GM12878 (cell line): Measurements from ENCODE around the gene STK17A. TPM values are rescaled to one million over a fixed set of nuclear protein-coding genes. Genes with fewer than 3 reads are reported as not detected.

Source experiments
- ATAC-seq: fragments of 200-7000 bp; cut with Tn5 transposase; 3 replicates; pipeline ENCODE4 v1.9.1; 2020; ENCODE audit warnings: mild to moderate bottlenecking, moderate library complexity
- BruUV-seq: library from RNA; stranded (reverse); fragments of 400-500 nt; replicated peaks from 2 replicates; lab custom pipeline; 2021; lab: Mats Ljungman, UMichigan
- CTCF ChIA-PET: fragments of 300-600 bp; sonication (Branson Sonifier 250); formaldehyde crosslinking; extraction: SDS; loops from one replicate; lab custom pipeline; 2021; ENCODE audit warnings: inconsistent platforms; lab: Yijun Ruan, JAX
- POLR2A ChIA-PET: fragments of 350-600 bp; formaldehyde crosslinking; extraction: SDS; loops from one replicate; lab custom pipeline; 2021; ENCODE audit warnings: inconsistent platforms; lab: Charles Lee
- RAD21 ChIA-PET: fragments of 300-600 bp; sonication (Branson Sonifier 250); formaldehyde crosslinking; loops from one replicate; lab custom pipeline; 2023; ENCODE audit warnings: antibody characterized with exemption; ENCODE audit not compliant: unreplicated experiment; lab: Charles Lee
- SMC1A ChIA-PET: fragments of 300-600 bp; sonication (Branson Sonifier 250); formaldehyde crosslinking; loops from one replicate; lab custom pipeline; 2023; ENCODE audit not compliant: unreplicated experiment, uncharacterized antibody; lab: Charles Lee
- DNase-seq: peaks from one replicate; pipeline ENCODE4 v3.0.0-alpha.2; 2011; ENCODE audit warnings: low read depth, low spot score
- FAIRE-seq: peaks from 3 replicates; lab custom pipeline; 2011; peaks lifted over from hg19 to GRCh38; lab: Jason Lieb, UNC
- H2AFZ ChIP-seq: 2 replicates; pipeline ENCODE4 v1.6.0; 2011; ENCODE audit warnings: low read depth, low read length, control low read depth; ENCODE audit not compliant: control insufficient read depth
- H3K27ac ChIP-seq: 2 replicates; pipeline ENCODE4 v1.5.1; 2011; ENCODE audit warnings: control low read depth; ENCODE audit not compliant: control insufficient read depth, insufficient read depth
- H3K27me3 ChIP-seq, 2 experiments: replicated peaks in 1 of 2; 2 replicates each; pipeline versions ENCODE4 v1.6.0 to v1.6.1; 2011; ENCODE audit warnings: low read length in 1 of 2; ENCODE audit not compliant: control insufficient read depth in 2 of 2, insufficient read depth in 2 of 2
- H3K36me3 ChIP-seq, 2 experiments: 2 replicates each; pipeline ENCODE4 v1.5.1; 2011; ENCODE audit warnings: low read length in 1 of 2; ENCODE audit not compliant: control insufficient read depth in 2 of 2, insufficient read depth in 2 of 2
- H3K4me1 ChIP-seq: 2 replicates; pipeline ENCODE4 v1.6.1; 2011; ENCODE audit warnings: mild to moderate bottlenecking, low read length, moderate library complexity, mixed read lengths; ENCODE audit not compliant: control insufficient read depth, insufficient read depth
- H3K4me2 ChIP-seq: 2 replicates; pipeline ENCODE4 v1.6.0; 2011; ENCODE audit warnings: control low read depth; ENCODE audit not compliant: control insufficient read depth, insufficient read depth
- H3K4me3 ChIP-seq: fragments of 200-600 bp; sonication (generic); 2 replicates; pipeline ENCODE4 v1.5.1; 2016
- H3K79me2 ChIP-seq: 2 replicates; pipeline ENCODE4 v1.6.0; 2011; ENCODE audit warnings: low read length; ENCODE audit not compliant: control insufficient read depth, insufficient read depth
- H3K9ac ChIP-seq: 2 replicates; pipeline ENCODE4 v1.8.0; 2011; ENCODE audit warnings: low read length, control low read depth, mixed read lengths; ENCODE audit not compliant: control insufficient read depth, insufficient read depth
- H3K9me3 ChIP-seq: replicated peaks from 3 replicates; pipeline ENCODE4 v1.5.1; 2011; ENCODE audit warnings: mild to moderate bottlenecking, low read length; ENCODE audit not compliant: control insufficient read depth, insufficient read depth
- H4K20me1 ChIP-seq: 2 replicates; pipeline ENCODE4 v1.6.0; 2011; ENCODE audit not compliant: control insufficient read depth, insufficient read depth
- ATF7 ChIP-seq: fragments of 450-650 bp; IDR thresholded peaks from 2 replicates; pipeline ENCODE4 v1.6.1; 2016; ENCODE audit warnings: low read depth, mild to moderate bottlenecking
- NRF1 ChIP-seq: conservative IDR thresholded peaks from 2 replicates; pipeline ENCODE4 v1.6.1; 2011; ENCODE audit warnings: mild to moderate bottlenecking, low read depth, low read length, improper control_type of control experiment
- WGBS: methylation state at CpG from one replicate; pipeline ENCODE4 v1.1.6; 2016; ENCODE audit warnings: low lambda C conversion rate; ENCODE audit not compliant: insufficient replicate concordance, insufficient coverage; ENCODE audit errors: missing lambda C conversion rate; 5-methylcytosine and 5-hydroxymethylcytosine counted together
- in situ Hi-C: fragments of 300-500 bp; cut with MboI; formaldehyde crosslinking; loops from 9 replicates; pipeline ENCODE4 v1.14.3; 2018; ENCODE audit warnings: mixed read lengths
- intact Hi-C: fragments of 100-400 bp; cut with micrococcal nuclease; formaldehyde crosslinking; loops from one replicate; pipeline ENCODE4 v1.14.2; 2022; ENCODE audit not compliant: unreplicated experiment
- polyA plus RNA-seq, 11 experiments: library from polyadenylated mRNA; depleted of rRNA in 4 of 11; unstranded in 6 of 11; stranded (reverse) in 5 of 11; fragments of >200 nt; fragmentation: Nextera tagmentation in 4 of 11; fragmentation: Illumina TruSeq in 1 of 11; extraction: Ambion mirVana in 4 of 11; extraction: Trizol in 1 of 11; gene quantifications; 1 replicate in 1 of 11; 2 replicates in 10 of 11; pipeline versions ENCODE4 v1.2.1 to v1.2.3, GENCODE V29; 2011 to 2016; ENCODE audit warnings: inconsistent platforms in 2 of 11, missing spikeins in 2 of 11, low read depth in 1 of 11
- total RNA-seq, 4 experiments: library from RNA; depleted of rRNA in 3 of 4; stranded (reverse); fragments of >200 nt in 3 of 4; fragmentation: Illumina TruSeq in 1 of 4; extraction: Trizol in 1 of 4; gene quantifications; 2 replicates each; pipeline versions ENCODE4 v1.2.1 to v1.2.3, GENCODE V29; 2013 to 2021
- TF ChIP-seq, protein P1 (sequence below): fragments of 450-650 bp; IDR thresholded peaks from 2 replicates; pipeline ENCODE4 v1.6.1; 2017; ENCODE audit warnings: mild to moderate bottlenecking, moderate library complexity
- TF ChIP-seq, protein P2 (sequence below): fragments of 450-650 bp; formaldehyde crosslinking; IDR thresholded peaks from 2 replicates; pipeline ENCODE4 v1.5.0; 2022; ENCODE audit warnings: mild to moderate bottlenecking, missing genetic modification characterization

STK17A gene
- total and polyA plus RNA-seq, 10 of the 15 experiments (the other 5 are each of a cell fraction or from before 2014, with no cell fraction given) = 18.5 to 91.6 (median 70.8) TPM

- Histone ChIP-seq H3K36me3 (no peaks in the 10 kb centered on the region; a peak in 1 of 4 replicates), H3K27me3 (no peaks in the 10 kb centered on the region), H2AFZ (no peak overlapping the region), H3K4me2 (peak overlapping the region; percentile 87), H3K9me3 (no peaks in the 10 kb centered on the region), H3K27ac (peak overlapping the region; percentile 98), H3K4me3 (peak overlapping the region; percentile 84), H3K79me2 (peaks cover 77% of the 10 kb centered on the region), H3K4me1 (peaks cover 27% of the 10 kb centered on the region), H4K20me1 (no peaks in the 10 kb centered on the region), H3K9ac (peak overlapping the region; percentile 78)
- in situ Hi-C loops = loop anchor here (10.0 kb wide), 1 partner anchor 109 kb away; no protein-coding TSS in a partner anchor
- ATAC-seq (no peak), DNase-seq (no peak), FAIRE-seq (no peak)
- ChIA-PET POLR2A (interaction anchor here (0.7 to 9.8 kb wide), 12 partner anchors 28 to 254 kb away, joined by 3 to 138 read pairs (median 4); partner anchors contain the start of gene COA1), SMC1A (interaction anchor here (1.0 to 9.8 kb wide), 12 partner anchors 10 to 251 kb away, joined by 3 to 163 read pairs (median 8); partner anchors contain the start of gene COA1), RAD21 (interaction anchor here (0.8 to 12.2 kb wide), 14 partner anchors 9 to 252 kb away, joined by 3 to 516 read pairs (median 5); partner anchors contain the start of gene COA1), CTCF (interaction anchor here (0.7 to 12.5 kb wide), 12 partner anchors 20 to 253 kb away, joined by 3 to 183 read pairs (median 8); no protein-coding TSS in a partner anchor)
- TF ChIP-seq, protein P1, sequence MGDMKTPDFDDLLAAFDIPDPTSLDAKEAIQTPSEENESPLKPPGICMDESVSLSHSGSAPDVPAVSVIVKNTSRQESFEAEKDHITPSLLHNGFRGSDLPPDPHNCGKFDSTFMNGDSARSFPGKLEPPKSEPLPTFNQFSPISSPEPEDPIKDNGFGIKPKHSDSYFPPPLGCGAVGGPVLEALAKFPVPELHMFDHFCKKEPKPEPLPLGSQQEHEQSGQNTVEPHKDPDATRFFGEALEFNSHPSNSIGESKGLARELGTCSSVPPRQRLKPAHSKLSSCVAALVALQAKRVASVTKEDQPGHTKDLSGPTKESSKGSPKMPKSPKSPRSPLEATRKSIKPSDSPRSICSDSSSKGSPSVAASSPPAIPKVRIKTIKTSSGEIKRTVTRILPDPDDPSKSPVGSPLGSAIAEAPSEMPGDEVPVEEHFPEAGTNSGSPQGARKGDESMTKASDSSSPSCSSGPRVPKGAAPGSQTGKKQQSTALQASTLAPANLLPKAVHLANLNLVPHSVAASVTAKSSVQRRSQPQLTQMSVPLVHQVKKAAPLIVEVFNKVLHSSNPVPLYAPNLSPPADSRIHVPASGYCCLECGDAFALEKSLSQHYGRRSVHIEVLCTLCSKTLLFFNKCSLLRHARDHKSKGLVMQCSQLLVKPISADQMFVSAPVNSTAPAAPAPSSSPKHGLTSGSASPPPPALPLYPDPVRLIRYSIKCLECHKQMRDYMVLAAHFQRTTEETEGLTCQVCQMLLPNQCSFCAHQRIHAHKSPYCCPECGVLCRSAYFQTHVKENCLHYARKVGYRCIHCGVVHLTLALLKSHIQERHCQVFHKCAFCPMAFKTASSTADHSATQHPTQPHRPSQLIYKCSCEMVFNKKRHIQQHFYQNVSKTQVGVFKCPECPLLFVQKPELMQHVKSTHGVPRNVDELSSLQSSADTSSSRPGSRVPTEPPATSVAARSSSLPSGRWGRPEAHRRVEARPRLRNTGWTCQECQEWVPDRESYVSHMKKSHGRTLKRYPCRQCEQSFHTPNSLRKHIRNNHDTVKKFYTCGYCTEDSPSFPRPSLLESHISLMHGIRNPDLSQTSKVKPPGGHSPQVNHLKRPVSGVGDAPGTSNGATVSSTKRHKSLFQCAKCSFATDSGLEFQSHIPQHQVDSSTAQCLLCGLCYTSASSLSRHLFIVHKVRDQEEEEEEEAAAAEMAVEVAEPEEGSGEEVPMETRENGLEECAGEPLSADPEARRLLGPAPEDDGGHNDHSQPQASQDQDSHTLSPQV = no peak
- TF ChIP-seq ATF7 (peak; percentile 38; the same call in 1 of the 2 replicates), NRF1 (no peak)
- TF ChIP-seq, protein P2, sequence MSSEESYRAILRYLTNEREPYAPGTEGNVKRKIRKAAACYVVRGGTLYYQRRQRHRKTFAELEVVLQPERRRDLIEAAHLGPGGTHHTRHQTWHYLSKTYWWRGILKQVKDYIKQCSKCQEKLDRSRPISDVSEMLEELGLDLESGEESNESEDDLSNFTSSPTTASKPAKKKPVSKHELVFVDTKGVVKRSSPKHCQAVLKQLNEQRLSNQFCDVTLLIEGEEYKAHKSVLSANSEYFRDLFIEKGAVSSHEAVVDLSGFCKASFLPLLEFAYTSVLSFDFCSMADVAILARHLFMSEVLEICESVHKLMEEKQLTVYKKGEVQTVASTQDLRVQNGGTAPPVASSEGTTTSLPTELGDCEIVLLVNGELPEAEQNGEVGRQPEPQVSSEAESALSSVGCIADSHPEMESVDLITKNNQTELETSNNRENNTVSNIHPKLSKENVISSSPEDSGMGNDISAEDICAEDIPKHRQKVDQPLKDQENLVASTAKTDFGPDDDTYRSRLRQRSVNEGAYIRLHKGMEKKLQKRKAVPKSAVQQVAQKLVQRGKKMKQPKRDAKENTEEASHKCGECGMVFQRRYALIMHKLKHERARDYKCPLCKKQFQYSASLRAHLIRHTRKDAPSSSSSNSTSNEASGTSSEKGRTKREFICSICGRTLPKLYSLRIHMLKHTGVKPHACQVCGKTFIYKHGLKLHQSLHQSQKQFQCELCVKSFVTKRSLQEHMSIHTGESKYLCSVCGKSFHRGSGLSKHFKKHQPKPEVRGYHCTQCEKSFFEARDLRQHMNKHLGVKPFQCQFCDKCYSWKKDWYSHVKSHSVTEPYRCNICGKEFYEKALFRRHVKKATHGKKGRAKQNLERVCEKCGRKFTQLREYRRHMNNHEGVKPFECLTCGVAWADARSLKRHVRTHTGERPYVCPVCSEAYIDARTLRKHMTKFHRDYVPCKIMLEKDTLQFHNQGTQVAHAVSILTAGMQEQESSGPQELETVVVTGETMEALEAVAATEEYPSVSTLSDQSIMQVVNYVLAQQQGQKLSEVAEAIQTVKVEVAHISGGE (CRISPR knock-in tag) = no peak
- WGBS = 0% methylated on average over 2 of the region's 2 CpGs
- BruUV-seq = no TSS peak
- intact Hi-C loops = loop anchor here (5.0 kb wide), 1 partner anchor 653 kb away; the partner anchor contains the start of genes MRPL32 and PSMA2
Measured at GRCh38 chr7:43585562-43585961, 2.7 kb downstream of the STK17A start.
